Erythroblast (primary cell): Measurements from ENCODE around the gene PSPN.

ENCODE experiments used
- GATA1 ChIP-seq: IDR thresholded peaks from 2 replicates; pipeline ENCODE4 v1.6.1; 2011; ENCODE audit warnings: low read depth, mild to moderate bottlenecking, control low read depth, low read length, moderate library complexity
- POLR2A ChIP-seq: IDR thresholded peaks from 2 replicates; pipeline ENCODE4 v1.6.1; 2011; ENCODE audit warnings: mild to moderate bottlenecking, low read length

GRCh38 chr19:6357174-6357573 lies 18.6 kb downstream of the PSPN start:
- TF ChIP-seq POLR2A: no peak
- TF ChIP-seq GATA1: no peak
